SK-N-SH (cell line): Measurements from ENCODE around the gene CNIH3. TPM values are rescaled to one million over a fixed set of nuclear protein-coding genes. Genes with fewer than 3 reads are reported as not detected.

ENCODE experiments used
- CTCF ChIA-PET: fragments of 300-600, 350-600 bp; formaldehyde crosslinking; extraction: SDS; loops from one replicate; lab custom pipeline; 2021; lab: Yijun Ruan, JAX
- POLR2A ChIA-PET: fragments of 350-600 bp; sonication (Branson Sonifier 250); formaldehyde crosslinking; extraction: SDS; loops from one replicate; lab custom pipeline; 2020; ENCODE audit warnings: antibody characterized with exemption, inconsistent platforms; lab: Yijun Ruan, JAX
- DNase-seq: peaks from one replicate; pipeline ENCODE4 v3.0.0; 2012
- H2AFZ ChIP-seq: fragments of 200-600 bp; sonication (generic); 2 replicates; pipeline ENCODE4 v1.8.1; 2016; ENCODE audit warnings: antibody characterized with exemption, mild to moderate bottlenecking, low read depth
- H3F3A ChIP-seq: fragments of 200-600 bp; sonication (generic); replicated peaks from 2 replicates; pipeline ENCODE3; 2016; ENCODE audit warnings: antibody characterized with exemption, mild to moderate bottlenecking; ENCODE audit not compliant: insufficient read depth
- H3K27ac ChIP-seq, 2 experiments: fragments of 200-500 bp in 1 of 2; fragments of 200-600 bp in 1 of 2; sonication (Bioruptor generic) in 1 of 2; sonication (generic), shearing (Covaris generic) in 1 of 2; 2 replicates each; pipeline versions ENCODE4 v1.5.1 to v1.6.1; 2014 to 2016; ENCODE audit warnings: low read depth in 2 of 2, inconsistent platforms in 1 of 2, low read length in 1 of 2, mild to moderate bottlenecking in 1 of 2, mixed read lengths in 1 of 2
- H3K27me3 ChIP-seq: fragments of 200-600 bp; sonication (generic), shearing (Covaris generic); 2 replicates; pipeline ENCODE4 v1.6.1; 2016; ENCODE audit warnings: mixed run types; ENCODE audit not compliant: insufficient read depth
- H3K36me3 ChIP-seq, 2 experiments: fragments of 200-500 bp in 1 of 2; fragments of 200-600 bp in 1 of 2; sonication (Bioruptor generic) in 1 of 2; sonication (generic) in 1 of 2; replicated peaks in 1 of 2; 2 replicates each; pipeline versions ENCODE3 to v1.5.1; 2014 to 2016; ENCODE audit warnings: low read length in 1 of 2, mild to moderate bottlenecking in 1 of 2; ENCODE audit not compliant: insufficient read depth in 2 of 2, control insufficient read depth in 1 of 2
- H3K4me1 ChIP-seq, 2 experiments: fragments of 200-500 bp in 1 of 2; fragments of 200-600 bp in 1 of 2; sonication (Bioruptor generic) in 1 of 2; sonication (generic), shearing (Covaris generic) in 1 of 2; 2 replicates each; pipeline versions ENCODE4 v1.5.1 to v1.6.1; 2014 to 2016; ENCODE audit warnings: low read depth in 1 of 2, low read length in 1 of 2, mixed run types in 1 of 2; ENCODE audit not compliant: insufficient read depth in 2 of 2, control insufficient read depth in 1 of 2
- H3K4me2 ChIP-seq: fragments of 200-600 bp; sonication (generic), shearing (Covaris generic); 2 replicates; pipeline ENCODE4 v1.6.1; 2017; ENCODE audit warnings: mixed run types
- H3K4me3 ChIP-seq, 2 experiments: fragments of 200-500 bp in 1 of 2; fragments of 200-600 bp in 1 of 2; sonication (Bioruptor generic) in 1 of 2; sonication (generic), shearing (Covaris generic) in 1 of 2; 2 replicates each; pipeline versions ENCODE4 v1.5.1 to v1.8.1; 2014 to 2016; ENCODE audit warnings: low read depth in 2 of 2, inconsistent platforms in 1 of 2, low read length in 1 of 2, mild to moderate bottlenecking in 1 of 2, mixed read lengths in 1 of 2, moderate library complexity in 1 of 2
- H3K79me2 ChIP-seq: fragments of 200-600 bp; sonication (generic); 2 replicates; pipeline ENCODE4 v1.8.1; 2017; ENCODE audit warnings: mild to moderate bottlenecking; ENCODE audit not compliant: insufficient read depth
- H3K9ac ChIP-seq: fragments of 200-600 bp; sonication (generic); 2 replicates; pipeline ENCODE4 v1.6.1; 2017; ENCODE audit warnings: mixed run types
- H3K9me2 ChIP-seq: fragments of 200-600 bp; sonication (generic); 2 replicates; pipeline ENCODE4 v1.6.1; 2017; ENCODE audit warnings: mixed run types
- H3K9me3 ChIP-seq: fragments of 200-600 bp; sonication (generic); 2 replicates; pipeline ENCODE4 v1.6.1; 2017; ENCODE audit warnings: mixed run types, mild to moderate bottlenecking, moderate library complexity
- H4K20me1 ChIP-seq: fragments of 200-600 bp; sonication (generic); 2 replicates; pipeline ENCODE4 v1.6.1; 2017; ENCODE audit warnings: mild to moderate bottlenecking, mixed run types; ENCODE audit not compliant: insufficient read depth
- CHD2 ChIP-seq: fragments of 150-350 bp; IDR thresholded peaks from 2 replicates; pipeline ENCODE4 v1.6.1; 2018; ENCODE audit warnings: low read length; ENCODE audit not compliant: partially characterized antibody
- CTCF ChIP-seq: fragments of 200-600 bp; sonication (generic); IDR thresholded peaks from 2 replicates; pipeline ENCODE4 v1.6.1; 2017; ENCODE audit warnings: antibody characterized with exemption, mild to moderate bottlenecking, moderate library complexity
- EP300 ChIP-seq, 2 experiments: IDR thresholded peaks; 2 replicates each; pipeline versions ENCODE4 v1.4.0 to v1.6.1; 2012; ENCODE audit warnings: borderline replicate concordance in 1 of 2, low read depth in 1 of 2, low read length in 1 of 2
- FOSL2 ChIP-seq: IDR thresholded peaks from 2 replicates; pipeline ENCODE4 v1.4.0; 2012; ENCODE audit warnings: low read depth, mild to moderate bottlenecking, moderate library complexity, borderline replicate concordance
- FOXM1 ChIP-seq: IDR thresholded peaks from 2 replicates; pipeline ENCODE4 v1.4.0; 2012; ENCODE audit warnings: low read depth, mild to moderate bottlenecking
- GABPA ChIP-seq: IDR thresholded peaks from 2 replicates; pipeline ENCODE4 v1.4.0; 2012; ENCODE audit warnings: low read depth, mild to moderate bottlenecking
- GATA2 ChIP-seq: sonication (generic); formaldehyde crosslinking; IDR thresholded peaks from 2 replicates; pipeline ENCODE4 v1.5.0; 2020; ENCODE audit warnings: mild to moderate bottlenecking, missing genetic modification reagents
- IRF3 ChIP-seq: fragments of 150-350 bp; IDR thresholded peaks from 2 replicates; pipeline ENCODE4 v1.6.1; 2016; ENCODE audit warnings: mild to moderate bottlenecking, low read depth, low read length
- JUND ChIP-seq: IDR thresholded peaks from 2 replicates; pipeline ENCODE4 v1.4.0; 2012
- MEF2A ChIP-seq: IDR thresholded peaks from 2 replicates; pipeline ENCODE4 v1.4.0; 2012; ENCODE audit warnings: low read depth, borderline replicate concordance
- MXI1 ChIP-seq: IDR thresholded peaks from 2 replicates; pipeline ENCODE4 v1.6.1; 2012; ENCODE audit warnings: mild to moderate bottlenecking, low read depth, low read length, improper control_type of control experiment
- NRF1 ChIP-seq: IDR thresholded peaks from 2 replicates; pipeline ENCODE4 v1.6.1; 2012; ENCODE audit warnings: low read depth, mild to moderate bottlenecking, low read length
- PBX3 ChIP-seq: IDR thresholded peaks from 2 replicates; pipeline ENCODE4; 2012
- POLR2AphosphoS5 ChIP-seq: IDR thresholded peaks from 2 replicates; pipeline ENCODE4 v1.6.1; 2012; ENCODE audit warnings: low read depth, low read length
- RXRA ChIP-seq: IDR thresholded peaks from 2 replicates; pipeline ENCODE4 v1.4.0; 2012; ENCODE audit warnings: low read depth, mild to moderate bottlenecking, borderline replicate concordance
- SIN3A ChIP-seq: IDR thresholded peaks from 2 replicates; pipeline ENCODE4 v1.6.1; 2012; ENCODE audit warnings: low read depth, mild to moderate bottlenecking, low read length, moderate library complexity, borderline replicate concordance
- TAF1 ChIP-seq: IDR thresholded peaks from 2 replicates; pipeline ENCODE4 v1.6.1; 2012; ENCODE audit warnings: low read depth, mild to moderate bottlenecking, low read length, moderate library complexity, borderline replicate concordance
- USF1 ChIP-seq: IDR thresholded peaks from 2 replicates; pipeline ENCODE4 v1.4.0; 2012; ENCODE audit warnings: low read depth, borderline replicate concordance
- YY1 ChIP-seq: IDR thresholded peaks from 2 replicates; pipeline ENCODE4 v1.4.0; 2012; ENCODE audit warnings: low read depth, mild to moderate bottlenecking
- WGBS: methylation state at CpG from one replicate; pipeline ENCODE4 v1.1.6; 2017; ENCODE audit warnings: low lambda C conversion rate; 5-methylcytosine and 5-hydroxymethylcytosine counted together
- polyA plus RNA-seq, 3 experiments: library from polyadenylated mRNA; depleted of rRNA; stranded (reverse); fragments of >200 nt; gene quantifications; 2 replicates each; pipeline ENCODE4 v1.2.3, GENCODE V29; 2012
- TF ChIP-seq, protein P1 (sequence below): IDR thresholded peaks from 2 replicates; pipeline ENCODE4 v1.6.1; 2012; ENCODE audit warnings: mild to moderate bottlenecking, low read depth, low read length, moderate library complexity
- TF ChIP-seq, protein P2 (sequence below): IDR thresholded peaks from 2 replicates; pipeline ENCODE4 v1.4.0; 2012; ENCODE audit warnings: low read depth, borderline replicate concordance

CNIH3 gene
- polyA plus RNA-seq, 1 of the 3 experiments (the other 2 are of a cell fraction): 18.8 TPM

DNA sequence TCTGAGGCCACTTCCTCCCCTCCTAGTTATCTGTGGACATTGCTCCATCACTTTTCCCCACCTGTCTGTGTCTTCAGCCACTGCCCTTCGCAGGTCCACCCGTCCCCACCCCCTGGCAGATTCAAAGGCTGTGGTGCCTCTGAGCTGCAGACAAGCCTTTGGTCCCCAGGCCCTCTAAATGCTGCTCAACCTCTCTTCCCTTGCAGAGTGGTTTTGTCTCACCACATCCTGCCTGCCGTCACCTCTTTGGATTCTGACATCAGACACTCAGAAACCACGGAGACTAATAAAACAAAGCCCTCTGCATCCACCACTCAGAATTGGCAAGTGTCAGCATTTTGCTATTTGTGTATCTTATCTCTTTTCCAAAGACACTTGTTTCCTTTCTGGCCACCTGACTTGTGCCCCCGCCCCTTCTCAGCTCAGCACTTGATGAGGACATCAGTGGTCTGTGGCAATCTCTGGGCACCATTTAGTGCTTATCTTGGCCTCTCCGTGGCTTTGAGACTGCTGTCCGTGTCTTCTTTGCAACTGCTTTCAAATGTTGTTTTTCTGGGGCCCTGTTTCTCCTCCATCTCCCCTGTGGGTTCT, 7.7 kb downstream of the CNIH3 start:
- Histone ChIP-seq H2AFZ (no peak overlapping the region), H3K4me2 (peak overlapping the region; percentile 61), H3K4me1 (peaks cover 12 to 40% of the 10 kb centered on the region in 2 experiments)
- TF ChIP-seq, protein P1, sequence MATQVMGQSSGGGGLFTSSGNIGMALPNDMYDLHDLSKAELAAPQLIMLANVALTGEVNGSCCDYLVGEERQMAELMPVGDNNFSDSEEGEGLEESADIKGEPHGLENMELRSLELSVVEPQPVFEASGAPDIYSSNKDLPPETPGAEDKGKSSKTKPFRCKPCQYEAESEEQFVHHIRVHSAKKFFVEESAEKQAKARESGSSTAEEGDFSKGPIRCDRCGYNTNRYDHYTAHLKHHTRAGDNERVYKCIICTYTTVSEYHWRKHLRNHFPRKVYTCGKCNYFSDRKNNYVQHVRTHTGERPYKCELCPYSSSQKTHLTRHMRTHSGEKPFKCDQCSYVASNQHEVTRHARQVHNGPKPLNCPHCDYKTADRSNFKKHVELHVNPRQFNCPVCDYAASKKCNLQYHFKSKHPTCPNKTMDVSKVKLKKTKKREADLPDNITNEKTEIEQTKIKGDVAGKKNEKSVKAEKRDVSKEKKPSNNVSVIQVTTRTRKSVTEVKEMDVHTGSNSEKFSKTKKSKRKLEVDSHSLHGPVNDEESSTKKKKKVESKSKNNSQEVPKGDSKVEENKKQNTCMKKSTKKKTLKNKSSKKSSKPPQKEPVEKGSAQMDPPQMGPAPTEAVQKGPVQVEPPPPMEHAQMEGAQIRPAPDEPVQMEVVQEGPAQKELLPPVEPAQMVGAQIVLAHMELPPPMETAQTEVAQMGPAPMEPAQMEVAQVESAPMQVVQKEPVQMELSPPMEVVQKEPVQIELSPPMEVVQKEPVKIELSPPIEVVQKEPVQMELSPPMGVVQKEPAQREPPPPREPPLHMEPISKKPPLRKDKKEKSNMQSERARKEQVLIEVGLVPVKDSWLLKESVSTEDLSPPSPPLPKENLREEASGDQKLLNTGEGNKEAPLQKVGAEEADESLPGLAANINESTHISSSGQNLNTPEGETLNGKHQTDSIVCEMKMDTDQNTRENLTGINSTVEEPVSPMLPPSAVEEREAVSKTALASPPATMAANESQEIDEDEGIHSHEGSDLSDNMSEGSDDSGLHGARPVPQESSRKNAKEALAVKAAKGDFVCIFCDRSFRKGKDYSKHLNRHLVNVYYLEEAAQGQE: 0 out of 2 replicates have a peak, but pooled peaks have one; percentile 20
- TF ChIP-seq FOSL2: peak; percentile 76; the same call in 1 of the 2 replicates
- peak; percentile 74 for TF ChIP-seq JUND
- TF ChIP-seq FOXM1: no peak
- TF ChIP-seq NRF1: no peak
- TF ChIP-seq GABPA: peak; percentile 26; the same call in 1 of the 2 replicates
- TF ChIP-seq, protein P2, sequence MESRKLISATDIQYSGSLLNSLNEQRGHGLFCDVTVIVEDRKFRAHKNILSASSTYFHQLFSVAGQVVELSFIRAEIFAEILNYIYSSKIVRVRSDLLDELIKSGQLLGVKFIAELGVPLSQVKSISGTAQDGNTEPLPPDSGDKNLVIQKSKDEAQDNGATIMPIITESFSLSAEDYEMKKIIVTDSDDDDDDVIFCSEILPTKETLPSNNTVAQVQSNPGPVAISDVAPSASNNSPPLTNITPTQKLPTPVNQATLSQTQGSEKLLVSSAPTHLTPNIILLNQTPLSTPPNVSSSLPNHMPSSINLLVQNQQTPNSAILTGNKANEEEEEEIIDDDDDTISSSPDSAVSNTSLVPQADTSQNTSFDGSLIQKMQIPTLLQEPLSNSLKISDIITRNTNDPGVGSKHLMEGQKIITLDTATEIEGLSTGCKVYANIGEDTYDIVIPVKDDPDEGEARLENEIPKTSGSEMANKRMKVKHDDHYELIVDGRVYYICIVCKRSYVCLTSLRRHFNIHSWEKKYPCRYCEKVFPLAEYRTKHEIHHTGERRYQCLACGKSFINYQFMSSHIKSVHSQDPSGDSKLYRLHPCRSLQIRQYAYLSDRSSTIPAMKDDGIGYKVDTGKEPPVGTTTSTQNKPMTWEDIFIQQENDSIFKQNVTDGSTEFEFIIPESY: no peak
- no peak for TF ChIP-seq YY1
- no peak for TF ChIP-seq GATA2 (CRISPR knock-in tag)
- TF ChIP-seq IRF3: no peak
- no peak for TF ChIP-seq CHD2
- no peak for TF ChIP-seq CTCF
- peak in 1 of 2 experiments; percentile 82; a peak in 2 of 4 replicates for TF ChIP-seq EP300 (IDR thresholded peaks at IDR 0.05; ENCODE audit: borderline replicate concordance in 1 of 2, low read depth in 1 of 2, low read length in 1 of 2)
- TF ChIP-seq MEF2A: peak; percentile 59; the same call in 1 of the 2 replicates
- peak; percentile 82 for TF ChIP-seq PBX3
- TF ChIP-seq USF1: peak; percentile 68; the same call in 1 of the 2 replicates
- peak; percentile 84 for TF ChIP-seq RXRA
- TF ChIP-seq SIN3A: no peak
- no peak for TF ChIP-seq MXI1
- TF ChIP-seq POLR2AphosphoS5: peak; percentile 24; the same call in 1 of the 2 replicates
- no peak; the same call in 1 of the 2 replicates for TF ChIP-seq TAF1

More for the DNA sequence above, 7.7 kb downstream of the CNIH3 start:
- H3K4me3 ChIP-seq: peak overlapping the region in 1 of 2 experiments; percentile 19; a peak in 1 of 4 replicates
- H3K79me2 ChIP-seq: peaks cover 81% of the 10 kb centered on the region
- no peaks in the 10 kb centered on the region for H3K27me3 ChIP-seq
- peak overlapping the region; percentile 71 for H3K9ac ChIP-seq
- ChIA-PET CTCF (interaction anchor here (2.4 kb wide), 1 partner anchor 21 kb away, joined by 9 read pairs; no protein-coding TSS in a partner anchor), POLR2A (no interaction called here)
- H3K9me2 ChIP-seq: no peaks in the 10 kb centered on the region
- peaks cover 0 to 14% of the 10 kb centered on the region in 2 experiments for H3K36me3 ChIP-seq
- peak overlapping the region; percentile 39 to 95; a peak in 3 of 4 replicates for H3K27ac ChIP-seq
- whole genome bisulfite sequencing: 33% methylated on average over 7 of the region's 7 CpGs
- H3F3A ChIP-seq: peaks cover 36% of the 10 kb centered on the region
- peaks cover 6% of the 10 kb centered on the region; the same call in 1 of the 2 replicates for H4K20me1 ChIP-seq
- H3K9me3 ChIP-seq: no peaks in the 10 kb centered on the region
- DNase-seq: no peak
